GM10266 (cell line): ENCODE results near the gene DCAF8L2.
A peak's percentile ranks its signal among the peaks of the same experiment; 100 is the strongest.
"Not testable (repeated sequence)": the region's sequence is repeated elsewhere in the genome, so short reads cannot be mapped to it uniquely, and the experiment has no call there.

Experiments used
- DNase-seq: peaks from one replicate; pipeline ENCODE4 v3.0.0; 2012; ENCODE audit errors: extremely low spot score
- TF ChIP-seq, protein P1 (sequence below): IDR thresholded peaks from 2 replicates; pipeline ENCODE4 v1.5.1; 2012; ENCODE audit warnings: mild to moderate bottlenecking, low read depth; ENCODE audit not compliant: control insufficient read depth, insufficient read depth; ENCODE audit errors: missing control alignments

DCAF8L2 gene

DNA sequence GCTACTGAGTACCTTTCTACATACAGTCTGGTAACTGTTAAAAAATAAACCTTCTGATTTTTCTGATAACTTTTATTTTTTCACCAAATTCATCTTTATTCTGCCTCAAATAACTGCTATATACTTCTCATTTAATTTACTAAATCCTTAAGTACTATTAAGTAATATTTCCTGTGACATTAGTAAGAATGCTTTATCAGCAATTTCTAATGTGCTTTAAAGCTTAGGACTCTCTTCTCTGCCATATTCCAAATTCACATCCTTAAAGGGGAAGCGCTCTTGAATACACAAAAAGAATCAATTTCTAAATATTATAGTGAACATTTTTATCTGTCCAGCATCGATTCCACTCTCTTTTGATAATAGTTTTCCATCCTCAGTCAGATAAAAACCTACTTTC is 81.1 kb downstream of the DCAF8L2 start:
- DNase-seq: no peak
- TF ChIP-seq, protein P1, sequence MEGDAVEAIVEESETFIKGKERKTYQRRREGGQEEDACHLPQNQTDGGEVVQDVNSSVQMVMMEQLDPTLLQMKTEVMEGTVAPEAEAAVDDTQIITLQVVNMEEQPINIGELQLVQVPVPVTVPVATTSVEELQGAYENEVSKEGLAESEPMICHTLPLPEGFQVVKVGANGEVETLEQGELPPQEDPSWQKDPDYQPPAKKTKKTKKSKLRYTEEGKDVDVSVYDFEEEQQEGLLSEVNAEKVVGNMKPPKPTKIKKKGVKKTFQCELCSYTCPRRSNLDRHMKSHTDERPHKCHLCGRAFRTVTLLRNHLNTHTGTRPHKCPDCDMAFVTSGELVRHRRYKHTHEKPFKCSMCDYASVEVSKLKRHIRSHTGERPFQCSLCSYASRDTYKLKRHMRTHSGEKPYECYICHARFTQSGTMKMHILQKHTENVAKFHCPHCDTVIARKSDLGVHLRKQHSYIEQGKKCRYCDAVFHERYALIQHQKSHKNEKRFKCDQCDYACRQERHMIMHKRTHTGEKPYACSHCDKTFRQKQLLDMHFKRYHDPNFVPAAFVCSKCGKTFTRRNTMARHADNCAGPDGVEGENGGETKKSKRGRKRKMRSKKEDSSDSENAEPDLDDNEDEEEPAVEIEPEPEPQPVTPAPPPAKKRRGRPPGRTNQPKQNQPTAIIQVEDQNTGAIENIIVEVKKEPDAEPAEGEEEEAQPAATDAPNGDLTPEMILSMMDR: no peak

DNA sequence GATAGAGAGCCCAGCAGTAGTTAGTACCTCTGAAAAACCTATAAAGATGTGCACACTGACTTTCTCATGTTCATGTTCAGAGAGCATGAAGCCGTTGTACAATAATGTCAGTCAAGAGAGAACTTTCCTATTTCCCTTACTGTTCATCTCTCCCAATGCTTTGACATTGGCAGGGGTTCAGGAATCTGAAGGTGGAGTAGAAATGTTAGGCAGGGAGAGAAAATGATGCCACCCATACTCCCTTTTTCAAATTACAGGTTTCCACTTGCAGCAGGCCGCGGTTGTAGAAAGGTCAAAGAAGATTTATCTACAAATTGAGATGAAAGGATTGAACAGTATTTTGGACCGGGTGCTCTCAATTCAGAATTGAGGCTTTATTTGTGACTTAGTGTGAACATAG is 84.3 kb downstream of the DCAF8L2 start:
- DNase-seq: no peak
- TF ChIP-seq, protein P1: no peak

DNA sequence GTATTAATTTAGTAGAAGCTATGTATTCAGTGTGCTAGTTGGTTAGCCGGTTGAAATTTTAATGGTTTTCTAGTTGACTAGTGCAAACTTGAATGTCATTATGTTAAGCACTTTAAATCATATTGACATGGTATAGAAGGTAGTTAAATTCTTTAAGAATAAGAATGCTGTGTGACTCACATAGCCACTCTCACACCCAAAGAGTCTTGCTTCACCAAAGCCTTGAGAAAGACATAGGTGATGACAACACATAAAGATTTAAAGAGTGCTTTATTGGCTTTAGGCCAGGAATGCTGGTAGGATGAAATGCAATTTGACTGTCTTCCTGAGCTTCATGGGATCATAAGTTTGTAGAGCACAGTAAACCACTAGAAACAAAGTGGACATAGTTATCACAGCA is 85.3 kb downstream of the DCAF8L2 start:
- DNase-seq: no peak
- TF ChIP-seq, protein P1: no peak

DNA sequence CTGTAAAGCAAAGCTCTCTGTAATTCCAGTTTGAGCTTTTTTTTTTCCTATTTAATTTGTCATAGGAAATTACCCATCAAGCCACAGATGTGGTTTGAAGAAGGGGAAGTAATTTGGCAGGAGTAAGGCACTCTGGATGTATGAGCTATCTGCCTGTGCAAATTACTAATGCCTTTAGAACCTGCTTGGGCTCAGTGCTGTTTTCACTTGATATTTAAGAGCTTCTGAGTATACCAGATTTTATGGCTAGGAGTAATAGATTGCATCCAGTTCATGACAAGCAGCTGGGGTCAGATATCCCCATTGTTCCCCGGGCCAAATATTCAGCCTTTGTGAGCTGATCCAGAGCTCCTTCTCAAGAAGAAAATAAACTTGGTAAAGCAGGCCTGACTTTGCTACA is 89.1 kb downstream of the DCAF8L2 start:
- DNase-seq: no peak
- TF ChIP-seq, protein P1: no peak

DNA sequence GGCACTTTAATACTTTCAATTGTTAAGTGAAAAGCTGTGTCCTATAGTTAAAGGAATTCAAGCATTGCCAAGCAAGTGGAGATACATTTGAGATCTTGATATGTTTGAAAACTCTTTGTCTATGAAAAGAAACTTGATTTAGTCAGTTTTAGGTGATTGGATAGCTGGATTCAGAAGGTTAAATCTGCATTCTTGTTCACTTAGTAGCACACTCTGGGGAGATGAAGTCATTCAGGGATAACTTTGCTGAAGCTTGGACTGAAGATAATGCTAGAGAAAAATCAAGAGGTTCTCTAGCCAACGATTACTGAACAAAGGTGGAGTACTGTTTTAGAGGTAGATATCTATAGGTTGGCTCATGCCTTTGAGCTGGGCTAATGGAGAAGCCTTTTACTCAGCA is 90.6 kb downstream of the DCAF8L2 start:
- DNase-seq: no peak
- TF ChIP-seq, protein P1: no peak

DNA sequence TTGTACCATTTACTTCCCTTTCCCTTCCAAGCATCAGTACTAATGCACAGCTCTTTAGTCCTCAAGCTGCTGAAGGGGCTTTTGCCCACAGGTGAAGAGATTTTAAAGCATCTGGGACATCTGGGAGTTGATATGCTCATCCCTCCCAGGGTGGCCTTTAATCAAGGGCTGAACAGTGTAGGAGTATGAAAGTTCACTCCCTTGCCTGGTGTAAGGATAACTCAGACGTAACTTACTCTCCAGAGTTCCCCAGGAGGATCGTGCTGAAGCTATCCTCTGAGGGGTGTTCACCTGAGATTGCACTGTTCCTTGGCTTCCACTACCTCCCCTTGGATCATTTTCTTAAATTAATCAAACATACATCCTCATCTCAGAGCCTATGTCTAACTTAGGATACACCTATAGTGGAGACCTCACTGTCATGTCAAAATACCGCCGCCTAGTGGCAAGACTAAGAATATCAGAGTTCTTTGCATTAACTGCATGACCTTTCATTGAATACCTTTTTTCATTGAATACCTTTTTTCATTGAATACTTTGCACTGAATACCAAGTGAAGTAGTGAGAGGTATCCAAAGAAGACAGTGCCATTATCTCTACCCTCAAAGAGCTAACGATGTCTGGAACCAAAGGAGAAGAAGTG is 93.5 kb downstream of the DCAF8L2 start:
- TF ChIP-seq, protein P1: peak; percentile 32
- DNase-seq: not testable (repeated sequence)

DNA sequence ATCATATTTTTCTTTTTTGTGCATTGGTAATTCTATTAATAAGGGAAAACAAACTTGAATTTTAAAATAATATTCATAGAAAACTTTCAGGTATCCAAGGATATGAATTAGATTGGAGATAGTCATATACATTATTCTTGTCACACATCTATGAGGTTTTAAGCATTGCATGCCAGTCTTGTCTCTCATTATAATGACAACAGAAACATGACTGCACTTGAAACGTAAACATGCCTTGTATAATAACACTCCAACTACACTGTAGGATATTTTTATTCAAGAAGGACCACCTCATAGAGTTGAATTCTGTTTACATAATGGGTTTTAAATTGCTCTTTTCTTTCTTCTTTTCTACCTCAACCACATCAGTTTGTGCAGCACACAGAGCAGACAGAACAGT is 104.5 kb downstream of the DCAF8L2 start:
- DNase-seq: no peak
- TF ChIP-seq, protein P1: no peak
